Uterus (tissue), 4 donors: ENCODE measurements around the gene TMEM242. TPM values are rescaled to one million over a fixed set of nuclear protein-coding genes. Genes with fewer than 3 reads are reported as not detected.

Experiments used
- DNase-seq, 2 donors: peaks; one replicate each; pipeline ENCODE4 v3.0.0-alpha.2; 2019 to 2020
- H3K27ac ChIP-seq, 2 donors: fragments of 200-600 bp; sonication (generic); 1 replicate in 1 of 2; 2 replicates in 1 of 2; pipeline ENCODE4 v1.5.1; 2016 to 2018
- H3K27me3 ChIP-seq, 2 donors: fragments of 200-600 bp; sonication (generic); one replicate each; pipeline ENCODE4 v1.5.1; 2018 to 2019; ENCODE audit warnings: control low read depth in 1 of 2
- H3K36me3 ChIP-seq, 2 donors: fragments of 200-600 bp; sonication (generic); one replicate each; pipeline ENCODE4 v1.5.1; 2019; ENCODE audit warnings: control low read depth in 1 of 2
- H3K4me1 ChIP-seq, 2 donors: fragments of 200-600 bp; sonication (generic); one replicate each; pipeline ENCODE4 v1.5.1; 2018 to 2019; ENCODE audit warnings: control low read depth in 1 of 2
- H3K4me3 ChIP-seq, 2 donors: fragments of 200-600 bp; sonication (generic); 1 replicate in 1 of 2; 2 replicates in 1 of 2; pipeline ENCODE4 v1.5.1; 2018 to 2019; ENCODE audit warnings: mild to moderate bottlenecking in 1 of 2
- H3K9me3 ChIP-seq, 2 donors: fragments of 200-600 bp; sonication (generic); one replicate each; pipeline ENCODE4 v1.5.1; 2019; ENCODE audit warnings: control low read depth in 1 of 2
- POLR2A ChIP-seq, 2 donors: fragments of 450-650 bp; IDR thresholded peaks; one replicate each; pipeline ENCODE4 v1.6.1; 2016; ENCODE audit warnings: antibody characterized with exemption in 2 of 2, mild to moderate bottlenecking in 1 of 2, moderate library complexity in 1 of 2
- intact Hi-C: fragments of 100-400 bp; cut with DNase I; formaldehyde crosslinking; loops from one replicate; pipeline ENCODE4 v1.15.1; 2023; ENCODE audit warnings: low total_unique reads
- total RNA-seq, 4 donors: library from RNA; depleted of rRNA in 3 of 4; stranded (reverse); fragments of >200 nt in 3 of 4; gene quantifications; one replicate each; pipeline versions ENCODE4 v1.1.0 to v1.2.4, GENCODE V29; 2014 to 2023
- TF ChIP-seq, protein P1 (sequence below), 4 experiments: fragments of 200-600 bp in 2 of 4; fragments of 450-650 bp in 2 of 4; sonication (generic) in 2 of 4; IDR thresholded peaks; one replicate each; pipeline ENCODE4 v1.5.1; 2016 to 2019; ENCODE audit warnings: antibody characterized with exemption in 4 of 4, mild to moderate bottlenecking in 2 of 4, moderate library complexity in 1 of 4
- donor health status: DM: yes; HTN: yes; CAD: no.

Gene TMEM242
- total RNA-seq, 4 donors from 2014 or later, result 3.3 to 14.2 (median 11.8) TPM

DNA sequence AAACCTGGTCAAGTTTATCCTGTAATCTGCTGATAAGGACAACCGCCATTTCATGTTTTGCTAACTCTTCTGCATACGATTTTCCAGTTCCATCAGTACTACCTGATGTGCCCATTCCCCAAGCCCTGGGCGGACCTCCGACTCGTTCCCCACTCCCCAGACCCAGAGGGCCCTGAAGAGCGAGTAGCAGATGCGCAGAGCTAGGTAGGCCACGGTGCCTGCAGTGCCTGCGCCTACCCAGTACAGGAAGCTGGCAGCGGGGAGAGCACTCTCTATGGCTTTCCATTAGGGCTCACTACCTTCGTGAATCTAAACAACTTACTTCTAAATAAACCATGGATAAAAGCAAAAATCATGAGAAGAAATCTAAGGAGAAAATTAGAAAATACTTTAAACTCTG is 43.3 kb upstream of the TMEM242 start:
- Histone ChIP-seq H3K9me3 (no peaks in the 10 kb centered on the region), H3K27ac (no peak overlapping the region), H3K27me3 (no peaks in the 10 kb centered on the region), H3K4me3 (no peak overlapping the region), H3K36me3 (peaks cover 0 to 2% of the 10 kb centered on the region in 2 donors), H3K4me1 (no peaks in the 10 kb centered on the region)
- DNase-seq, result no peak
- no peak for TF ChIP-seq POLR2A (IDR thresholded peaks at IDR 0.05)
- TF ChIP-seq, protein P1, sequence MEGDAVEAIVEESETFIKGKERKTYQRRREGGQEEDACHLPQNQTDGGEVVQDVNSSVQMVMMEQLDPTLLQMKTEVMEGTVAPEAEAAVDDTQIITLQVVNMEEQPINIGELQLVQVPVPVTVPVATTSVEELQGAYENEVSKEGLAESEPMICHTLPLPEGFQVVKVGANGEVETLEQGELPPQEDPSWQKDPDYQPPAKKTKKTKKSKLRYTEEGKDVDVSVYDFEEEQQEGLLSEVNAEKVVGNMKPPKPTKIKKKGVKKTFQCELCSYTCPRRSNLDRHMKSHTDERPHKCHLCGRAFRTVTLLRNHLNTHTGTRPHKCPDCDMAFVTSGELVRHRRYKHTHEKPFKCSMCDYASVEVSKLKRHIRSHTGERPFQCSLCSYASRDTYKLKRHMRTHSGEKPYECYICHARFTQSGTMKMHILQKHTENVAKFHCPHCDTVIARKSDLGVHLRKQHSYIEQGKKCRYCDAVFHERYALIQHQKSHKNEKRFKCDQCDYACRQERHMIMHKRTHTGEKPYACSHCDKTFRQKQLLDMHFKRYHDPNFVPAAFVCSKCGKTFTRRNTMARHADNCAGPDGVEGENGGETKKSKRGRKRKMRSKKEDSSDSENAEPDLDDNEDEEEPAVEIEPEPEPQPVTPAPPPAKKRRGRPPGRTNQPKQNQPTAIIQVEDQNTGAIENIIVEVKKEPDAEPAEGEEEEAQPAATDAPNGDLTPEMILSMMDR (IDR thresholded peaks at IDR 0.05), result no peak
- intact Hi-C loops, result no loop called here

DNA sequence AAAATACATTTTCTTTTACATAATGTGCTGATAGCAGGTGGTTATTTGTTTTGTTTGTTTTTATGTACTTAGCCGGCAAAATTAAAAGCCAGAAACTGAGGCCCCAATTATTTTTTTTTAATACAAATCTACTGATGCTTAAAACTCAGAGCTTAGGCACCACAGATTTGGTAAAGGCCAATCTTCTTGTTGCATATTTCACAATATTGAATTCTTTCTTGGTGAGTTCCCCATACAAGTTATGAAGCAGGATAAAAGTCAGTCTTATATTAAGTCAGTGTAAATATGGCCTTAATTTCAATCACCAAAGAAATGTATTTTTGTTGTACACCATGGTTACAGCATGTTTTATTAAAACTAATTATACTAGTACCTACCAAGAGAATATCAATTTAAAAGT is 41.4 kb upstream of the TMEM242 start:
- no peak for TF ChIP-seq POLR2A (IDR thresholded peaks at IDR 0.05)
- TF ChIP-seq, protein P1 (IDR thresholded peaks at IDR 0.05), result no peak
- H3K4me1 ChIP-seq, result no peaks in the 10 kb centered on the region
- intact Hi-C loops, result no loop called here
- no peaks in the 10 kb centered on the region for H3K27me3 ChIP-seq
- no peaks in the 10 kb centered on the region for H3K9me3 ChIP-seq
- H3K27ac ChIP-seq, result no peak overlapping the region
- H3K4me3 ChIP-seq, result no peak overlapping the region
- peaks cover 0 to 2% of the 10 kb centered on the region in 2 donors for H3K36me3 ChIP-seq
- DNase-seq, result no peak

DNA sequence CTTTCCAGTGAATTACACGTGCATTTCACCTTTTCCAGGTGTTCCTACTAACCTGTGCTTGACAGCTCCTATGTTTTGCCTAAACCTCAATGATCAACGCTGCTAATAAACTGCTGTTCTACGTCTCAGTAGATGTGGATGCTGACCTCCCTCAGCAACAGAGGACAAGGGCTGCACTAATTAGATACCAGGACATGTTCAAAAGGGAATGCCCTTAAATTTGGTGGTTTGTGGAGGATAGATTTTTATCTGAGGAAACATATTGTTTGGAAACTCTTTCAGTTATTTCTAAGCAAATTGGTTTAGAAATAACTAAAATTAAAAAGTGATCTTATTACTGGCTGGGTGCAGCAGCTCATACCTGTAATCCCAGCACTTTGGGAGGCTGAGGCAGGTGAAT is 38.6 kb upstream of the TMEM242 start:
- no peaks in the 10 kb centered on the region for H3K27me3 ChIP-seq
- intact Hi-C loops, result no loop called here
- H3K36me3 ChIP-seq, result peaks cover 0 to 2% of the 10 kb centered on the region in 2 donors
- no peak for DNase-seq
- no peak for TF ChIP-seq POLR2A (IDR thresholded peaks at IDR 0.05)
- TF ChIP-seq, protein P1 (IDR thresholded peaks at IDR 0.05), result no peak
- H3K9me3 ChIP-seq, result no peaks in the 10 kb centered on the region
- H3K27ac ChIP-seq, result no peak overlapping the region
- H3K4me3 ChIP-seq, result no peak overlapping the region
- H3K4me1 ChIP-seq, result no peaks in the 10 kb centered on the region

DNA sequence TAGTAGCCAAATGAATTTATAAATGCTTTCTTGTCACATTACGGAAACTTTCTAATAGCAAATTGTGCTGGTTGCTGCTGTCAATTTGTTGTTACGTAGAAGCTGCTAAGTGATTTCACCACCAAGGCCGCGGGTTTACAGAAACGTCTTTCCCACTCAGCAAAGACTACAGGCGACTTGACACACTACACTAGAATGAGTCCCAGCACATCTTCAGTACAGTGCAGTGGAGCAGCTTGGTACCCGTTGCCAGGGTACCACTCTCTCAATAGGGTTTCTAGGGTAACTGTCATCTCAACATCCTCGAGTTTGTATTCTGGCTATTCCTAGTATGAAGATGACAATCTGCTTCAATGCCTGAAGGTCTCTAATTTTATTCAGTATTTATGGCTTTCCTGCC is 35.0 kb upstream of the TMEM242 start:
- no peak overlapping the region for H3K4me3 ChIP-seq
- H3K27me3 ChIP-seq, result no peaks in the 10 kb centered on the region
- intact Hi-C loops, result no loop called here
- no peaks in the 10 kb centered on the region for H3K36me3 ChIP-seq
- TF ChIP-seq, protein P1 (IDR thresholded peaks at IDR 0.05), result no peak
- no peak for TF ChIP-seq POLR2A (IDR thresholded peaks at IDR 0.05)
- no peaks in the 10 kb centered on the region for H3K9me3 ChIP-seq
- no peak for DNase-seq
- no peak overlapping the region for H3K27ac ChIP-seq
- H3K4me1 ChIP-seq, result no peaks in the 10 kb centered on the region

DNA sequence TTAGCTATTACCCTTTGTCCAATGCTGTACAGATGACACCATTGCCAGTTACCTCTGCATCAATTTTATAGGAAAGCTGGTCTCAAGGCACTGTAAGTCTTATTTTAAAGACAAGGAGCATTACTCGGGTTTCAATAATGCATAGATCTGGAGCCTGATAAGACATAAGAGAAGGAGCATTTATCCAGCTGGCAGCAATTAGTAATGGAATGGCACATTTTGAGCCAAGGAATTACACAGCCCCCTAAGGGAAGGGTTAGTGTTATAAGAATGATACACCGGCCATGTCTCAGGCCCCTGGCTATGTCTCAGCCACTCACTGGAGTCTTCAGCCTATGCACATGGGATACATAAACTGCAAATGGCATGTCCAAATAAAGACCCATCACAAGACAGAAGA is 23.1 kb upstream of the TMEM242 start:
- H3K36me3 ChIP-seq, result no peaks in the 10 kb centered on the region
- DNase-seq, result no peak
- no peaks in the 10 kb centered on the region for H3K4me1 ChIP-seq
- H3K27me3 ChIP-seq, result no peaks in the 10 kb centered on the region
- no peaks in the 10 kb centered on the region for H3K9me3 ChIP-seq
- no peak overlapping the region for H3K27ac ChIP-seq
- intact Hi-C loops, result no loop called here
- no peak for TF ChIP-seq POLR2A (IDR thresholded peaks at IDR 0.05)
- TF ChIP-seq, protein P1 (IDR thresholded peaks at IDR 0.05), result no peak
- no peak overlapping the region for H3K4me3 ChIP-seq
